Smooth muscle cell (in vitro differentiated cells): Measurements from ENCODE around the gene KCNK5. TPM values are rescaled to one million over a fixed set of nuclear protein-coding genes. Genes with fewer than 3 reads are reported as not detected.

Experiments used
- DNase-seq: peaks from one replicate; lab custom pipeline; 2025; ENCODE audit not compliant: unreplicated experiment; lab: John Stamatoyannopoulos, UW
- H2AFZ ChIP-seq: fragments of 200-600 bp; sonication (generic); 2 replicates; pipeline ENCODE4 v1.6.0; 2016; ENCODE audit warnings: antibody characterized with exemption, low read depth, mild to moderate bottlenecking
- H3F3A ChIP-seq: fragments of 200-600 bp; sonication (generic); 2 replicates; pipeline ENCODE4 v1.6.0; 2017; ENCODE audit warnings: antibody characterized with exemption, low read depth
- H3K27ac ChIP-seq: fragments of 200-600 bp; sonication (generic); 2 replicates; pipeline ENCODE4 v1.5.1; 2016; ENCODE audit warnings: low read depth, mild to moderate bottlenecking
- H3K27me3 ChIP-seq: fragments of 200-600 bp; sonication (generic); 2 replicates; pipeline ENCODE4 v1.6.1; 2016; ENCODE audit warnings: low read depth, mild to moderate bottlenecking
- H3K36me3 ChIP-seq: fragments of 200-600 bp; sonication (generic); 2 replicates; pipeline ENCODE4 v1.5.1; 2016; ENCODE audit warnings: low read depth
- H3K4me1 ChIP-seq: fragments of 200-600 bp; sonication (generic); 2 replicates; pipeline ENCODE4 v1.5.1; 2016; ENCODE audit warnings: low read depth
- H3K4me2 ChIP-seq: fragments of 200-600 bp; sonication (generic); 2 replicates; pipeline ENCODE4 v1.6.0; 2016; ENCODE audit warnings: mild to moderate bottlenecking
- H3K4me3 ChIP-seq: fragments of 200-600 bp; sonication (generic); 2 replicates; pipeline ENCODE4 v1.5.1; 2016; ENCODE audit warnings: mild to moderate bottlenecking
- H3K79me2 ChIP-seq: fragments of 200-600 bp; sonication (generic); 2 replicates; pipeline ENCODE4 v1.6.0; 2016; ENCODE audit warnings: low read depth, mild to moderate bottlenecking
- H3K9ac ChIP-seq: fragments of 200-600 bp; sonication (generic); 2 replicates; pipeline ENCODE4 v1.6.0; 2016; ENCODE audit warnings: low read depth
- H3K9me3 ChIP-seq: fragments of 200-600 bp; sonication (generic); replicated peaks from 2 replicates; pipeline ENCODE4 v1.5.1; 2016; ENCODE audit warnings: low read depth
- H4K20me1 ChIP-seq: fragments of 200-600 bp; sonication (generic); 2 replicates; pipeline ENCODE4 v1.6.0; 2016; ENCODE audit warnings: low read depth
- CTCF ChIP-seq: fragments of 200-600 bp; sonication (generic); IDR thresholded peaks from 2 replicates; pipeline ENCODE4 v1.5.1; 2017; ENCODE audit warnings: borderline replicate concordance, mild to moderate bottlenecking, antibody characterized with exemption; ENCODE audit not compliant: insufficient read depth, poor library complexity, severe bottlenecking
- WGBS: methylation state at CpG from one replicate; pipeline ENCODE4 v1.1.7; 2016; ENCODE audit warnings: low lambda C conversion rate; 5-methylcytosine and 5-hydroxymethylcytosine counted together
- polyA plus RNA-seq: library from polyadenylated mRNA; unstranded; fragments of >200 nt; fragmentation: Nextera tagmentation; extraction: Ambion mirVana; gene quantifications from 2 replicates; pipeline ENCODE4 v1.2.1, GENCODE V29; 2016
- total RNA-seq: library from RNA; depleted of rRNA; stranded (reverse); fragments of >200 nt; gene quantifications from 2 replicates; pipeline ENCODE4 v1.2.3, GENCODE V29; 2014

The KCNK5 gene
- total and polyA plus RNA-seq, 2 experiments from 2014 or later = not detected

DNA sequence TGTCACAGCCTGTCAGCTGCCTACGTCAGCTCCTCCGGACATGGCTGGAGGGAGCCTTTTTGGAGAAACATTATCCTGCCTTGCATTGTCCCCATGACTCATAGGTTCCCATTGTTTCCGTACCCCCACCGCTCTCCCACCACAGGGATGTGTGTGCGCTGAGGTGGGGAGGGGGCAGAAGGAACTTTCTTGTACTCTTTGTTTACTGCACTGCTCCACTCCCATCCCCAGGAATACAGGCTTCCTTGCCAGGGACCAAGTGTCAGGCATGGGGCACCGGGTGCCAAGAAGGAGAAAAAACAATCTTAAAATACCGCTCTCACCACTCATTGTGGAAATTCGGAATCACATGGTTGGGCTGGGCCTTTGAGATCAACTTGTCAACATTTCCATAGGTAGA lies 51.0 kb downstream of the KCNK5 start:
- Histone ChIP-seq H3F3A (no peaks in the 10 kb centered on the region), H3K4me1 (no peaks in the 10 kb centered on the region), H3K27ac (no peak overlapping the region), H3K36me3 (no peaks in the 10 kb centered on the region), H2AFZ (no peak overlapping the region), H3K9me3 (no peaks in the 10 kb centered on the region), H4K20me1 (no peaks in the 10 kb centered on the region), H3K4me2 (no peak overlapping the region), H3K27me3 (no peaks in the 10 kb centered on the region), H3K9ac (no peak overlapping the region), H3K79me2 (no peaks in the 10 kb centered on the region), H3K4me3 (no peak overlapping the region)
- 88% methylated on average over 8 of the region's 8 CpGs for WGBS
- TF ChIP-seq CTCF = no peak
- no peak for DNase-seq

DNA sequence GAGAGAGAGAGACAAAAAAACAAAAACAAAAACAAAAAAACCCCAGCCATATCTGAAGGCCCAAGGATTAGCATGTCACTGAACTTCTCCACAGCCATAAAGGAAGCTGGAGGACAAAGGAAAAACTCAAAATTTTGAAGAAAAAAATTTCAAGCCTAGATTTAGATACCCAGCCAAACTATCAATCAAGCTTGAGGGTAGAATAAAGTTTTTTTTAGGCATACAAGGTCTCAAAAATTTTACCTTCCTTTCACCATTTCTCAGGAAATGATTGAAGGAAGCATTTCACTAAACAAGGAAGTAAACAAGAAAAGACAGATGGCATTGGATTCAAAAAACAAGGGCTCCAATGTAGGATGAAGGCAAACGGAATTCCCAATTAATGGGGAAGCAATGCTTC lies 52.1 kb downstream of the KCNK5 start:
- Histone ChIP-seq H3K36me3 (no peaks in the 10 kb centered on the region), H3K9ac (no peak overlapping the region), H3K4me1 (no peaks in the 10 kb centered on the region), H2AFZ (no peak overlapping the region), H3K4me3 (no peak overlapping the region), H4K20me1 (no peaks in the 10 kb centered on the region), H3K27me3 (no peaks in the 10 kb centered on the region), H3K27ac (no peak overlapping the region), H3K79me2 (no peaks in the 10 kb centered on the region), H3F3A (no peaks in the 10 kb centered on the region), H3K4me2 (no peak overlapping the region), H3K9me3 (no peaks in the 10 kb centered on the region)
- WGBS = 93% methylated on average over 1 of the region's 1 CpG
- no peak for DNase-seq
- TF ChIP-seq CTCF = no peak

- Histone ChIP-seq H4K20me1 (no peaks in the 10 kb centered on the region), H3K27ac (no peak overlapping the region), H3K79me2 (no peaks in the 10 kb centered on the region), H3K9ac (no peak overlapping the region), H3K4me2 (no peak overlapping the region), H3K36me3 (no peaks in the 10 kb centered on the region), H3K9me3 (no peaks in the 10 kb centered on the region), H3K4me1 (no peaks in the 10 kb centered on the region), H2AFZ (no peak overlapping the region), H3F3A (no peaks in the 10 kb centered on the region), H3K27me3 (peaks cover 11% of the 10 kb centered on the region), H3K4me3 (no peak overlapping the region)
- DNase-seq = no peak
- TF ChIP-seq CTCF = no peak
- WGBS = 87% methylated on average over 6 of the region's 6 CpGs
Observed at GRCh38 chr6:39173270-39173669, 56.0 kb downstream of the KCNK5 start.

DNA sequence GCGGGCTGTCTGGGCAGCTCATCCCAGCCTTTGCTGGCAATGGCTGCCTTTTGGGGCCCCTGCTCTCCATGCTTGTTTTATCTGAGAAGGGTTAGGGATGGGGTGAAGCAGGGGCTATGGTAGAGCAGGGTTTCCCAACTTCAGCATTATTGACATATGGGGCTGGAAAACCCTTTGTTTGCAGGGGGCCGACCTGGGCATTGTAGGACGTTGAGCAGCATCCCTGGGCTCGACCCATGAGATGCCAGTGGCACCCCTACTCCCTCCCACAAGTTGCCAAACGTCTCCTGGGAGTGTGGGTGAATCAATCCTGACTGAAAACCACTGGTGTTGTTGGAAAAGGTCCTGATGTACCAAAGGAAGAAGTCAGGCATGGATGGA lies 56.9 kb downstream of the KCNK5 start:
- H3K27me3 ChIP-seq = peaks cover 20% of the 10 kb centered on the region
- no peak for DNase-seq
- no peaks in the 10 kb centered on the region for H3F3A ChIP-seq
- 74% methylated on average over 5 of the region's 5 CpGs for WGBS
- H3K9ac ChIP-seq = no peak overlapping the region
- no peak overlapping the region for H3K27ac ChIP-seq
- no peaks in the 10 kb centered on the region for H3K9me3 ChIP-seq
- no peak for TF ChIP-seq CTCF
- no peaks in the 10 kb centered on the region for H3K36me3 ChIP-seq
- no peak overlapping the region for H2AFZ ChIP-seq
- no peaks in the 10 kb centered on the region for H4K20me1 ChIP-seq
- H3K79me2 ChIP-seq = no peaks in the 10 kb centered on the region
- H3K4me2 ChIP-seq = no peak overlapping the region
- H3K4me1 ChIP-seq = no peaks in the 10 kb centered on the region
- H3K4me3 ChIP-seq = no peak overlapping the region
